Activated CD4-positive, alpha-beta memory T cell treated with anti-CD3 and anti-CD28 coated beads, Interleukin-2, amount 10 ng/mL, durations not matched to agents 7 days and 5 days (primary cell): ENCODE results near the gene PELI2. TPM values are rescaled to one million over a fixed set of nuclear protein-coding genes. Genes with fewer than 3 reads are reported as not detected.

ENCODE experiments used
- CTCF ChIA-PET: fragments of 350-600 bp; sonication (Branson Sonifier 250); formaldehyde crosslinking; loops from one replicate; lab custom pipeline; 2021; ENCODE audit warnings: antibody characterized with exemption, inconsistent platforms; lab: Charles Lee
- POLR2A ChIA-PET: fragments of 350-600 bp; sonication (Branson Sonifier 250); formaldehyde crosslinking; loops from one replicate; lab custom pipeline; 2021; ENCODE audit warnings: antibody characterized with exemption; lab: Charles Lee
- DNase-seq: peaks from one replicate; pipeline ENCODE4 v3.0.0-alpha.2; 2020
- H3K27ac Mint-ChIP-seq: one replicate; pipeline ENCODE4 v1.8.0; 2021; ENCODE audit warnings: mild to moderate bottlenecking, mixed read lengths
- H3K27me3 Mint-ChIP-seq: one replicate; pipeline ENCODE4 v1.8.0; 2021; ENCODE audit warnings: mixed read lengths
- H3K36me3 Mint-ChIP-seq: one replicate; pipeline ENCODE4 v1.8.0; 2021; ENCODE audit warnings: low read depth, mixed read lengths
- H3K4me1 Mint-ChIP-seq: one replicate; pipeline ENCODE4 v1.8.0; 2021; ENCODE audit warnings: mixed read lengths
- H3K4me3 Mint-ChIP-seq: one replicate; pipeline ENCODE4 v1.8.0; 2021; ENCODE audit warnings: mild to moderate bottlenecking, mixed read lengths
- H3K9me3 Mint-ChIP-seq: one replicate; pipeline ENCODE4 v1.8.0; 2021; ENCODE audit warnings: mixed read lengths
- total RNA-seq, 2 experiments: library from RNA; stranded (reverse); gene quantifications; one replicate each; pipeline ENCODE4 v1.2.3, GENCODE V29; 2021

Gene PELI2
- total RNA-seq, 2 experiments from 2014 or later: 5.5 to 7.1 TPM

- DNase-seq: no peak
- H3K9me3 Mint-ChIP-seq: no peaks in the 10 kb centered on the region
- peaks cover 5% of the 10 kb centered on the region for H3K4me1 Mint-ChIP-seq
- CTCF ChIA-PET: no interaction called here
- H3K27ac Mint-ChIP-seq: no peak overlapping the region
- POLR2A ChIA-PET: no interaction called here
- no peak overlapping the region for H3K4me3 Mint-ChIP-seq
- H3K36me3 Mint-ChIP-seq: no peaks in the 10 kb centered on the region
- H3K27me3 Mint-ChIP-seq: peaks cover 11% of the 10 kb centered on the region
These were observed 7.8 kb downstream of the PELI2 start for GRCh38 chr14:56125772-56126636.

- no peak overlapping the region for H3K27ac Mint-ChIP-seq
- no peak for DNase-seq
- H3K4me1 Mint-ChIP-seq: peaks cover 7% of the 10 kb centered on the region
- peaks cover 9% of the 10 kb centered on the region for H3K27me3 Mint-ChIP-seq
- no peaks in the 10 kb centered on the region for H3K9me3 Mint-ChIP-seq
- ChIA-PET POLR2A (no interaction called here), CTCF (no interaction called here)
- no peak overlapping the region for H3K4me3 Mint-ChIP-seq
- no peaks in the 10 kb centered on the region for H3K36me3 Mint-ChIP-seq
These were observed 8.4 kb downstream of the PELI2 start for GRCh38 chr14:56126637-56126913.

- Mint-ChIP-seq H3K27ac (no peak overlapping the region), H3K27me3 (peaks cover 5% of the 10 kb centered on the region), H3K4me1 (peaks cover 13% of the 10 kb centered on the region), H3K9me3 (no peaks in the 10 kb centered on the region), H3K36me3 (no peaks in the 10 kb centered on the region), H3K4me3 (no peak overlapping the region)
- POLR2A ChIA-PET: no interaction called here
- no peak for DNase-seq
- CTCF ChIA-PET: no interaction called here
These were observed 8.9 kb downstream of the PELI2 start for GRCh38 chr14:56127156-56127555.

GRCh38 chr14:56129092-56129491, 10.9 kb downstream of the PELI2 start:
- POLR2A ChIA-PET: no interaction called here
- H3K27me3 Mint-ChIP-seq: peaks cover 3% of the 10 kb centered on the region

GRCh38 chr14:56129933-56130332, 11.7 kb downstream of the PELI2 start:
- H3K36me3 Mint-ChIP-seq: no peaks in the 10 kb centered on the region
- ChIA-PET CTCF (interaction anchor here (1.3 kb wide), 1 partner anchor 10 kb away, joined by 3 read pairs; no protein-coding TSS in a partner anchor), POLR2A (no interaction called here)
- no peak overlapping the region for H3K4me3 Mint-ChIP-seq
- H3K9me3 Mint-ChIP-seq: no peaks in the 10 kb centered on the region
- no peak for DNase-seq
- H3K4me1 Mint-ChIP-seq: peaks cover 15% of the 10 kb centered on the region
- H3K27ac Mint-ChIP-seq: no peak overlapping the region
- peaks cover under 1% of the 10 kb centered on the region for H3K27me3 Mint-ChIP-seq

More at GRCh38 chr14:56129092-56129491, 10.9 kb downstream of the PELI2 start:
- H3K4me1 Mint-ChIP-seq: peaks cover 15% of the 10 kb centered on the region
- no peaks in the 10 kb centered on the region for H3K36me3 Mint-ChIP-seq
- H3K9me3 Mint-ChIP-seq: no peaks in the 10 kb centered on the region
- H3K27ac Mint-ChIP-seq: no peak overlapping the region
- DNase-seq: no peak
- CTCF ChIA-PET: no interaction called here
- H3K4me3 Mint-ChIP-seq: no peak overlapping the region

- ChIA-PET CTCF (interaction anchor here (0.6 to 1.3 kb wide), 2 partner anchors 12 to 465 kb away, joined by 3 read pairs; no protein-coding TSS in a partner anchor), POLR2A (interaction anchor here (1.0 kb wide), 1 partner anchor 8 kb away, joined by 4 read pairs; no protein-coding TSS in a partner anchor)
- H3K27ac Mint-ChIP-seq: no peak overlapping the region
- no peaks in the 10 kb centered on the region for H3K36me3 Mint-ChIP-seq
- no peak for DNase-seq
- H3K27me3 Mint-ChIP-seq: peaks cover 2% of the 10 kb centered on the region
- peaks cover 15% of the 10 kb centered on the region for H3K4me1 Mint-ChIP-seq
- no peak overlapping the region for H3K4me3 Mint-ChIP-seq
- no peaks in the 10 kb centered on the region for H3K9me3 Mint-ChIP-seq
These were observed 13.0 kb downstream of the PELI2 start for GRCh38 chr14:56131004-56131864.

GRCh38 chr14:56131865-56132833, 13.9 kb downstream of the PELI2 start:
- DNase-seq: no peak
- Mint-ChIP-seq H3K4me1 (peaks cover 15% of the 10 kb centered on the region), H3K9me3 (no peaks in the 10 kb centered on the region), H3K36me3 (no peaks in the 10 kb centered on the region), H3K27me3 (peaks cover 2% of the 10 kb centered on the region), H3K27ac (no peak overlapping the region), H3K4me3 (no peak overlapping the region)
- CTCF ChIA-PET: no interaction called here
- POLR2A ChIA-PET: interaction anchor here (1.0 kb wide), 1 partner anchor 9 kb away, joined by 4 read pairs; no protein-coding TSS in a partner anchor

- no peak overlapping the region for H3K4me3 Mint-ChIP-seq
- DNase-seq: no peak
- H3K9me3 Mint-ChIP-seq: no peaks in the 10 kb centered on the region
- CTCF ChIA-PET: no interaction called here
- H3K27me3 Mint-ChIP-seq: peaks cover 6% of the 10 kb centered on the region
- H3K27ac Mint-ChIP-seq: no peak overlapping the region
- peaks cover 15% of the 10 kb centered on the region for H3K4me1 Mint-ChIP-seq
- POLR2A ChIA-PET: no interaction called here
- no peaks in the 10 kb centered on the region for H3K36me3 Mint-ChIP-seq
These were observed 15.3 kb downstream of the PELI2 start for GRCh38 chr14:56133547-56133946.

GRCh38 chr14:56135001-56135400, 16.8 kb downstream of the PELI2 start:
- POLR2A ChIA-PET: no interaction called here
- no peaks in the 10 kb centered on the region for H3K36me3 Mint-ChIP-seq
- no peak overlapping the region for H3K27ac Mint-ChIP-seq
- no peaks in the 10 kb centered on the region for H3K9me3 Mint-ChIP-seq
- CTCF ChIA-PET: no interaction called here
- peaks cover 14% of the 10 kb centered on the region for H3K4me1 Mint-ChIP-seq
- DNase-seq: no peak
- H3K4me3 Mint-ChIP-seq: no peak overlapping the region
- peaks cover 9% of the 10 kb centered on the region for H3K27me3 Mint-ChIP-seq

GRCh38 chr14:56135668-56136067, 17.5 kb downstream of the PELI2 start:
- Mint-ChIP-seq H3K4me1 (peaks cover 13% of the 10 kb centered on the region), H3K9me3 (no peaks in the 10 kb centered on the region), H3K27ac (no peak overlapping the region), H3K4me3 (no peak overlapping the region), H3K36me3 (no peaks in the 10 kb centered on the region), H3K27me3 (peaks cover 9% of the 10 kb centered on the region)
- DNase-seq: no peak
- CTCF ChIA-PET: no interaction called here
- POLR2A ChIA-PET: no interaction called here

- no peak for DNase-seq
- POLR2A ChIA-PET: no interaction called here
These were observed 18.6 kb downstream of the PELI2 start for GRCh38 chr14:56136571-56137452.

GRCh38 chr14:56137453-56137807, 19.2 kb downstream of the PELI2 start:
- Mint-ChIP-seq H3K9me3 (no peaks in the 10 kb centered on the region), H3K27me3 (peaks cover 9% of the 10 kb centered on the region), H3K36me3 (no peaks in the 10 kb centered on the region), H3K27ac (no peak overlapping the region), H3K4me1 (peaks cover 3% of the 10 kb centered on the region), H3K4me3 (no peak overlapping the region)
- ChIA-PET POLR2A (no interaction called here), CTCF (no interaction called here)
- no peak for DNase-seq

More at GRCh38 chr14:56136571-56137452, 18.6 kb downstream of the PELI2 start:
- CTCF ChIA-PET: interaction anchor here (0.6 kb wide), 1 partner anchor 1529 kb away, joined by 4 read pairs; no protein-coding TSS in a partner anchor
- no peak overlapping the region for H3K4me3 Mint-ChIP-seq
- no peaks in the 10 kb centered on the region for H3K9me3 Mint-ChIP-seq
- no peaks in the 10 kb centered on the region for H3K36me3 Mint-ChIP-seq
- peaks cover 9% of the 10 kb centered on the region for H3K4me1 Mint-ChIP-seq
- H3K27me3 Mint-ChIP-seq: peaks cover 9% of the 10 kb centered on the region
- H3K27ac Mint-ChIP-seq: no peak overlapping the region
